ENCODE results near the gene CR2.
"Not testable (repeated sequence)": the region's sequence is repeated elsewhere in the genome, so short reads cannot be mapped to it uniquely, and the experiment has no call there.

The CR2 gene

GRCh38 chr1:207518608-207519236 lies 64.6 kb downstream of the CR2 start:
- Histone ChIP-seq H3K4me1 (ENCODE audit: low read depth, poor library complexity, severe bottlenecking) (no peaks in the 10 kb centered on the region), H3K27me3 (ENCODE audit: insufficient read depth, low read depth) (no peaks in the 10 kb centered on the region), H2AFZ (ENCODE audit: low read depth) (no peak overlapping the region), H3K9ac (no peak overlapping the region), H3K36me3 (ENCODE audit: insufficient read depth) (no peaks in the 10 kb centered on the region), H4K20me1 (ENCODE audit: insufficient read depth) (no peaks in the 10 kb centered on the region), H3K79me2 (ENCODE audit: insufficient read depth, low read depth) (no peaks in the 10 kb centered on the region), H3K4me2 (no peak overlapping the region), H3K27ac (no peak overlapping the region), H3K4me3 (IDR thresholded peaks at IDR 0.05; ENCODE audit: insufficient read depth, low read depth, low read length) (no peak overlapping the region)
- TF ChIP-seq CTCF (conservative IDR thresholded peaks at IDR 0.05; ENCODE audit: low read depth, low read length), result no peak

GRCh38 chr1:207519505-207520399 lies 65.6 kb downstream of the CR2 start:
- no peak overlapping the region for H3K27ac ChIP-seq
- no peak overlapping the region for H3K4me2 ChIP-seq
- TF ChIP-seq CTCF (conservative IDR thresholded peaks at IDR 0.05; ENCODE audit: low read depth, low read length), result no peak
- H3K9ac ChIP-seq, result no peak overlapping the region
- H3K27me3 ChIP-seq (ENCODE audit: insufficient read depth, low read depth), result no peaks in the 10 kb centered on the region
- H3K36me3 ChIP-seq (ENCODE audit: insufficient read depth), result no peaks in the 10 kb centered on the region
- no peaks in the 10 kb centered on the region for H3K4me1 ChIP-seq (ENCODE audit: low read depth, poor library complexity, severe bottlenecking)
- H2AFZ ChIP-seq (ENCODE audit: low read depth), result no peak overlapping the region
- no peak overlapping the region for H3K4me3 ChIP-seq (IDR thresholded peaks at IDR 0.05; ENCODE audit: insufficient read depth, low read depth, low read length)
- H3K79me2 ChIP-seq (ENCODE audit: insufficient read depth, low read depth), result no peaks in the 10 kb centered on the region
- no peaks in the 10 kb centered on the region for H4K20me1 ChIP-seq (ENCODE audit: insufficient read depth)

- not testable (repeated sequence) for H3K4me2 ChIP-seq; H4K20me1 ChIP-seq (ENCODE audit: insufficient read depth); H3K27ac ChIP-seq; H3K27me3 ChIP-seq (ENCODE audit: insufficient read depth, low read depth); H2AFZ ChIP-seq (ENCODE audit: low read depth); H3K36me3 ChIP-seq (ENCODE audit: insufficient read depth); H3K9ac ChIP-seq; H3K4me1 ChIP-seq (ENCODE audit: low read depth, poor library complexity, severe bottlenecking); H3K79me2 ChIP-seq (ENCODE audit: insufficient read depth, low read depth); H3K4me3 ChIP-seq (IDR thresholded peaks at IDR 0.05; ENCODE audit: insufficient read depth, low read depth, low read length)
Observed at GRCh38 chr1:207520400-207521345, 66.5 kb downstream of the CR2 start.

- H3K4me2 ChIP-seq; H3K36me3 ChIP-seq (ENCODE audit: insufficient read depth): not testable (repeated sequence)
Observed at GRCh38 chr1:207525239-207525638, 71.1 kb downstream of the CR2 start.

GRCh38 chr1:207528401-207528800 lies 74.3 kb downstream of the CR2 start:
- H2AFZ ChIP-seq (ENCODE audit: low read depth); H3K27ac ChIP-seq; H3K4me1 ChIP-seq (ENCODE audit: low read depth, poor library complexity, severe bottlenecking); H3K9ac ChIP-seq; H3K4me2 ChIP-seq; H3K4me3 ChIP-seq (IDR thresholded peaks at IDR 0.05; ENCODE audit: insufficient read depth, low read depth, low read length); H3K36me3 ChIP-seq (ENCODE audit: insufficient read depth); H4K20me1 ChIP-seq (ENCODE audit: insufficient read depth); H3K79me2 ChIP-seq (ENCODE audit: insufficient read depth, low read depth); H3K27me3 ChIP-seq (ENCODE audit: insufficient read depth, low read depth): not testable (repeated sequence)

More at GRCh38 chr1:207525239-207525638, 71.1 kb downstream of the CR2 start:
- H4K20me1 ChIP-seq (ENCODE audit: insufficient read depth); H3K27ac ChIP-seq; H3K79me2 ChIP-seq (ENCODE audit: insufficient read depth, low read depth); H3K27me3 ChIP-seq (ENCODE audit: insufficient read depth, low read depth); H3K9ac ChIP-seq; H2AFZ ChIP-seq (ENCODE audit: low read depth); H3K4me3 ChIP-seq (IDR thresholded peaks at IDR 0.05; ENCODE audit: insufficient read depth, low read depth, low read length); H3K4me1 ChIP-seq (ENCODE audit: low read depth, poor library complexity, severe bottlenecking): not testable (repeated sequence)

GRCh38 chr1:207536263-207536662 lies 82.1 kb downstream of the CR2 start:
- not testable (repeated sequence) for H3K4me2 ChIP-seq; H3K4me3 ChIP-seq (IDR thresholded peaks at IDR 0.05; ENCODE audit: insufficient read depth, low read depth, low read length); H3K9ac ChIP-seq; H3K4me1 ChIP-seq (ENCODE audit: low read depth, poor library complexity, severe bottlenecking); H4K20me1 ChIP-seq (ENCODE audit: insufficient read depth); H3K36me3 ChIP-seq (ENCODE audit: insufficient read depth); H3K79me2 ChIP-seq (ENCODE audit: insufficient read depth, low read depth); H3K27me3 ChIP-seq (ENCODE audit: insufficient read depth, low read depth); H2AFZ ChIP-seq (ENCODE audit: low read depth); H3K27ac ChIP-seq

All from KMS-11 (cell line).